AG08395 (cell line): ENCODE measurements around the gene COX7A2L.
"Not testable (repeated sequence)": the region's sequence is repeated elsewhere in the genome, so short reads cannot be mapped to it uniquely, and the experiment has no call there.

Experiments used
- DNase-seq: peaks from one replicate; pipeline ENCODE4 v3.0.0; 2012; ENCODE audit warnings: mixed read lengths, low spot score

COX7A2L gene

GRCh38 chr2:42360890-42361727 lies at the start of gene COX7A2L:
Gene COX7A2L, minus strand, starts transcription at chr2:42361217. Its CDS starts 56 bp downstream, at chr2:42361161.
- DNase-seq, result peak; percentile 99

- no peak for DNase-seq
Measured at GRCh38 chr2:42408009-42408408, 47.0 kb upstream of the COX7A2L start.

- no peak for DNase-seq
Measured at GRCh38 chr2:42407476-42407875, 46.5 kb upstream of the COX7A2L start.

GRCh38 chr2:42404676-42405075 lies 43.7 kb upstream of the COX7A2L start:
- no peak for DNase-seq

GRCh38 chr2:42401773-42402172 lies 40.8 kb upstream of the COX7A2L start:
- no peak for DNase-seq

- not testable (repeated sequence) for DNase-seq
Measured at GRCh38 chr2:42398052-42398451, 37.0 kb upstream of the COX7A2L start.

GRCh38 chr2:42393320-42393719 lies 32.3 kb upstream of the COX7A2L start:
- DNase-seq, result not testable (repeated sequence)

- DNase-seq, result no peak
Measured at GRCh38 chr2:42392191-42392590, 31.2 kb upstream of the COX7A2L start.

GRCh38 chr2:42390401-42390969 lies 29.5 kb upstream of the COX7A2L start:
- DNase-seq, result no peak

- DNase-seq, result no peak
Measured at GRCh38 chr2:42386682-42387081, 25.7 kb upstream of the COX7A2L start.

- no peak for DNase-seq
Measured at GRCh38 chr2:42385225-42385624, 24.2 kb upstream of the COX7A2L start.

- no peak for DNase-seq
Measured at GRCh38 chr2:42383855-42384530, 23.0 kb upstream of the COX7A2L start.

- DNase-seq, result no peak
Measured at GRCh38 chr2:42382144-42382543, 21.1 kb upstream of the COX7A2L start.

- DNase-seq, result not testable (repeated sequence)
Measured at GRCh38 chr2:42380026-42380425, 19.0 kb upstream of the COX7A2L start.

GRCh38 chr2:42378415-42378814 lies 17.4 kb upstream of the COX7A2L start:
- DNase-seq, result no peak

GRCh38 chr2:42376758-42377157 lies 15.7 kb upstream of the COX7A2L start:
- no peak for DNase-seq

GRCh38 chr2:42372474-42373200 lies 11.6 kb upstream of the COX7A2L start:
- DNase-seq, result no peak

- DNase-seq, result no peak
Measured at GRCh38 chr2:42371611-42372473, 10.8 kb upstream of the COX7A2L start.

GRCh38 chr2:42369532-42370229 lies 8.7 kb upstream of the COX7A2L start:
- DNase-seq, result no peak

GRCh38 chr2:42368817-42369531 lies 8.0 kb upstream of the COX7A2L start:
- DNase-seq, result no peak
